Ureter (tissue), 1 donor: ENCODE data around the gene OLIG2. TPM values are rescaled to one million over a fixed set of nuclear protein-coding genes. Genes with fewer than 3 reads are reported as not detected.

ENCODE experiments used
- DNase-seq: peaks from one replicate; pipeline ENCODE4 v3.0.0-alpha.2; 2020; ENCODE audit warnings: low spot score
- total RNA-seq: library from RNA; stranded (reverse); gene quantifications from one replicate; pipeline ENCODE4 v1.2.4, GENCODE V29; 2023
- donor health status: DM: yes; HTN: yes; CAD: no.

OLIG2 gene
- total RNA-seq, 1 donor from 2014 or later, result not detected

DNA sequence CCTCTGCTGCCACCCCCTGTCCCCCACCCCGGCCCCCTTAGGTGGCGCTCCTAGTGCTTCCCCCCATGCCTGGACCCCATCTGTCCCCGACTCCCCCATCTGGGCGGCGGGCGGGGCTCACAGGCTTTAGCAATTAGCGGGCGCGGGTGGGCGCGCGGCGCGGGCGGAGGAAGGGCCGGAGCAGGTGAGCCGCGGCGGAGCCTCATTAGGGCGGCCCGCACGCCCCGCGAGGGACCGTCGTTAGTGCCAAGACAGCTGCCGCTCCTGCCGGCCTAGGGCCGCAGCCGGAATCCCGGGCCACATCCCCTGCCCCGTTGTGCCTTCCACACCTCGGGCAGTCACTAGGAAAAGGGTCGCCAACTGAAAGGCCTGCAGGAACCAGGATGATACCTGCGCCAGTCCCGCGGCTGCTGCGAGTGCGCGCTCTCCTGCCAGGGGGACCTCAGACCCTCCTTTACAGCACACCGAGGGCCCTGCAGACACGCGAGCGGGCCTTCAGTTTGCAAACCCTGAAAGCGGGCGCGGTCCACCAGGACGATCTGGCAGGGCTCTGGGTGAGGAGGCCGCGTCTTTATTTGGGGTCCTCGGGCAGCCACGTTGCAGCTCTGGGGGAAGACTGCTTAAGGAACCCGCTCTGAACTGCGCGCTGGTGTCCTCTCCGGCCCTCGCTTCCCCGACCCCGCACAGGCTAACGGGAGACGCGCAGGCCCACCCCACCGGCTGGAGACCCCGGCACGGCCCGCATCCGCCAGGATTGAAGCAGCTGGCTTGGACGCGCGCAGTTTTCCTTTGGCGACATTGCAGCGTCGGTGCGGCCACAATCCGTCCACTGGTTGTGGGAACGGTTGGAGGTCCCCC lies 7.6 kb downstream of the OLIG2 start:
- no peak for DNase-seq

DNA sequence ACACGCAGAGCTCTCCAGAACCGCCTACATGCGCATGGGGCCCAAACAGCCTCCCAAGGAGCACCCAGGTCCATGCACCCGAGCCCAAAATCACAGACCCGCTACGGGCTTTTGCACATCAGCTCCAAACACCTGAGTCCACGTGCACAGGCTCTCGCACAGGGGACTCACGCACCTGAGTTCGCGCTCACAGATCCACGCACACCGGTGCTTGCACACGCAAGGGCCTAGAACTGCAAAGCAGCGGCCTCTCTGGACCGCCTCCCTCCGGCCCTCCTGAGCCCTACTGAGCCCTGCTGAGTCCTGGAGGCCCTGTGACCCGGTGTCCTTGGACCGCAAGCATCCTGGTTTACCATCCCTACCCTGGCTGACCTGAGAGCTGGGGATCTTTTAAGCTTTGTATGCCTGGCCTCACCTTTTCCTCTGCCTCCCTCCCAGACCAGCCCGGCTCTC lies 8.3 kb downstream of the OLIG2 start:
- no peak for DNase-seq

- no peak for DNase-seq
Measured at GRCh38 chr21:33035147-33035546, 9.4 kb downstream of the OLIG2 start.

- DNase-seq, result no peak
Measured at GRCh38 chr21:33036430-33037162, 10.9 kb downstream of the OLIG2 start.

- no peak for DNase-seq
Measured at GRCh38 chr21:33037501-33037900, 11.8 kb downstream of the OLIG2 start.

GRCh38 chr21:33039536-33039935 lies 13.8 kb downstream of the OLIG2 start:
- no peak for DNase-seq

GRCh38 chr21:33040215-33040614 lies 14.5 kb downstream of the OLIG2 start:
- no peak for DNase-seq

DNA sequence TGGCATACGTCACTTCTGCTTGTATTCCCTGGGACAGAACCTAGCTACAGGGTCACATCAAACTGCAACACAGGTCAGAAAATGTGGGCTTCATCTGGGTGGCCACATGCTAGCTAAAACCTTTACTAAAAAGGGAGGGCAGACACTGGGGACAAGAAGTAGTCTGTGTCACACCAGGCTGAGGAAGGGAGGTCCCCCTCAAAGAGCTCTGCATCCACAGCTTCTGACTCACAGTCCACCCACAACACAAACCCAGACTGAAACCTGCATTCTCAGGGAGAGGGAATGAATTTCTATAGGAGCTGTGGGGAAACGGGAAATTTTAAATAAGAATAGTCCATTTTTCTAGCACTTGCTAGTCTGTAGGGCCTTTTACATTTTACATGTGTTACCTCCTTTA lies 16.2 kb downstream of the OLIG2 start:
- DNase-seq, result no peak

GRCh38 chr21:33042812-33043211 lies 17.1 kb downstream of the OLIG2 start:
- no peak for DNase-seq

GRCh38 chr21:33046455-33046854 lies 20.7 kb downstream of the OLIG2 start:
- DNase-seq, result no peak

GRCh38 chr21:33047231-33047630 lies 21.5 kb downstream of the OLIG2 start:
- no peak for DNase-seq

- no peak for DNase-seq
Measured at GRCh38 chr21:33051925-33052324, 26.2 kb downstream of the OLIG2 start.

- DNase-seq, result no peak
Measured at GRCh38 chr21:33053951-33054350, 28.2 kb downstream of the OLIG2 start.

- no peak for DNase-seq
Measured at GRCh38 chr21:33055991-33056390, 30.3 kb downstream of the OLIG2 start.

DNA sequence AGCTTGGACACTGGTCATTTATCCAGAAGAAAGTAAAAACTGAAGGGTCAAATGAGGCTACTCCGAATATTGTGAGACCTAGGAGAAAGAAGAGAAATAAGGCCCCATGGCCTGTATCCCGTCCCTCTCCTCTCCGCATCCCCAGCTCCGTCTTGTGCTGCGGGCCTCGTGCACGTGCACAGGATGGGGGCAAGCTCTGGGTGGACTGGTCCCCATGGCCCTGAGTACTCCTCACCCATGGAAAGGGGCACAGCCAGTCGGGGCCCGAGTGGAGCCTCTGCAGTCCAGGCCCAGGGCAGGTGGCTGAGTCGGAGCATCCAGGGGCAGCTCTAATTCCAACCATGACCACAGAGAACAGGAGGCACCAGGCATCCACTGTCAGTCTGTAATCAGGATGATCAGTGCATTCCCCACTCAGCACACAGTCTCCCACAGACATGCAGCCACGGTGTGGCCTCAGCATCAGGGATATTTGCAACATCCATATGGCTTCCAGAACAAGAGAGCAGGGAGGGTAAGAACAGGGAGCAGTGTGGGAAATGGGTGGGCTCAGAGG lies 31.7 kb downstream of the OLIG2 start:
- no peak for DNase-seq

DNA sequence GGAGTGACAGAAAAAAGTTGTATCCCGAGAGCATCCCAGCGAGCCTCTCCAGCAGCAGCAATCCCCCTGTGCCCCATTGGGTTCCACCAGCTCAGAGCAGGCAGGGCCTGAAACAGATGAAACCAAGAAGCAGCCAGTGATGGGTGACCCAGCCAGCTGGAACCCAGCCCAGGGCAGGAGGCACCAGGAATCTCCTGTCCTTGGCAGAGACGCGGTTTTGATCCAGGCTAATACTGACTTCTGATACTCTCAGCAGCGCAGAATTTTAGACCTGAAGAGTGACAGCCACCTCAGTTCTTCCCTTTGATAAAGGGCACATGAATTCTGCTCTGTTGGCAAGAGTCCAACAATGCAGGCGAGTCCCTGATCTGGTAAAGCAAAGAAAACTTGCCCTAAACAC lies 32.8 kb downstream of the OLIG2 start:
- DNase-seq, result no peak

DNA sequence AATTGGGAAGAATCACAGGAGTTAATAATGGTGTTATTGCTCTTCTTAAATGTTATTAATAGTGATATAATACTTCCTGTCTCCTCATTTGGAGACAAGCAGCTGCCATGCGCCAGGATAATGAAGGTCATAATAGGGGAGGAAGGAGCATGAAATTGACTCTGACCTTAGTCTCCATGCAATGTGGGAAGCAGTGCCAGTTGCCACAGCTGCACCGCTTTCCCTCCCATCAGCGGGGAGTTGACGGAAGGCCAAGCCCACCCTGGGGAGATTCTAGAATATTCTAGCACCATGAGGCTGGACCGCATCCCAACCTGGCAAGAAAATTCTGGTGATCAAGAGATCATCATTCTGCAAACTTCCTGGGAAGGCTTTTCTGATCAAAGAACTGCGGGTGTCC lies 33.2 kb downstream of the OLIG2 start:
- no peak for DNase-seq

GRCh38 chr21:33059380-33059841 lies 33.7 kb downstream of the OLIG2 start:
- no peak for DNase-seq

DNA sequence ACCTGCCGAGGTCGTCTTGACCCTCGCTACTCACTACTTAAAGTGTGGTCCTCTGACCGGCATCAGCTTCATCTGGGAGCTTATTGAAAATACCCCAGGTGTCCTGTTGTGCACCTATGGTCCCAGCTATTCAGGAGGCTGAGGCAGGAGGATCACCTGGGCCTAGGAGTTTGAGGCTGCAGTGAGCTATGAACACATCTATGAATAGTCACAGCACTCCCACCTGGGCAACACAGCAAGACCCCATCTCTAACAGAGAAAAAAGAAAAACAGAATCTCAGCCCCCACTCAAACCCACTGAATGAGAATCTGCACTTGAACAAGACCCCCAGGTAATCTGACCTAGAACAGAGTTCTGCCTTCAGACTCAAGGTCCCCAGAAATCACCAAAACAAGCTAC lies 35.5 kb downstream of the OLIG2 start:
- no peak for DNase-seq

DNA sequence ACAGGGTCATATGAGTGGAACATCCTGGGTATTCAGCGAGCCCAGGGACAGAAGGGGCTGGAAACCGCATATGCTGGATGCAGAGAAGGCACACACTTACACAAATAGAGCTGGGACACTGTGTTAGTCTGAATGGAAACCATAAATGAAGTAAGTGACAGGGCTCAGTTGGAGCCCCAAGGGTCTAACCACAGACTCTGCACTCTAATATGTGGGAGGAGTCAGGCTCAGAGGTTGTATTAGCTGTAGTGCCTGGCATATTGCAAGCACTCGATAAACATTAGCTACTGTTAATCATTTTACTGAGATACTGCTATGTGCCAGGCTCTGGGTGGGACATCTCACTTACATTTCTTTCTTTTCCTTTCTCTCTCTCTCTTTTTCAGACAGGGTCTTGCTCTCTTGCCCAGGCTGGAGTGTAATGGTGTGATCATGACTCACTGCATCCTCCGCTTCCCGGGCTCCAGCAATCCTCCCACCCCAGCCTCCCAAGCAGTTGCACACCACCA lies 37.7 kb downstream of the OLIG2 start:
- DNase-seq, result no peak

DNA sequence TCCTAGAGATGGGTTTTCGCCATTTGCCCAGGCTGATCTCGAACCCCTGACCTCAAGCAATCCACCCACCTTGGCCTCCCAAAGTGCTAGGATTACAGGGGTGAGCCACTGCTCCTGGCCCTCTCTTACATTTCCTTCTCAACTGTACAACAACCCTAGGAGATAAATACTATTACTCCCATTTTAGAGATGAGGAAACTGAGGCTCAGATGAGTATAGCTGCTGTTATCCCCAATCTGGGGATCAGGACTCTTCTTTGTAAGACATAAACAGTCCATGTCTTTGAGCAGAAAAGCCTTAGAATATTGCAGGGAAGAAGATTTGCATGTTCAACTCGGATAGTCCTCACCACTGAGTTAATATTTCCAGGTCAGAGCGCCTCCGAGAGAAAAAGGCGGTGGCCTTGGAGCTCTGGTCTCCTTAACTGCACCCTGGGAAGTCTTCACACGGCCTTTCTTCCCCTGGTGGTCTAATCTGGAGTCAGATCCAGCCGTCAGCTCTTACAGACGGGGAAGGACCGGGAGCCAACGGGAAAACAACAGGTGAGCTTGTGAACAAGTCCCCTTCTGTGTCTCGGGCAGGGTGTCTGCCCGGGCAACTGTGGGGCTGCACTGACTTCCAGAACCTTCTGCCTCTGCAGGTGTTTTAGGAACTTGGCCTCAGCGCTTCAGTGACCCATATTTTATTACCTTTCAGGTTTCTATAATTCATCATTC lies 38.3 kb downstream of the OLIG2 start:
- no peak for DNase-seq
